HG02885 (cell line): ENCODE results near the gene CYP4F2.
"Not testable (repeated sequence)": the region's sequence is repeated elsewhere in the genome, so short reads cannot be mapped to it uniquely, and the experiment has no call there.

Source experiments
- ATAC-seq: cut with Tn5 transposase; IDR thresholded peaks from one replicate; pipeline ENCODE4 v1.9.1; 2021; ENCODE audit warnings: mild to moderate bottlenecking; ENCODE audit not compliant: unreplicated experiment, poor library complexity

CYP4F2 gene

DNA sequence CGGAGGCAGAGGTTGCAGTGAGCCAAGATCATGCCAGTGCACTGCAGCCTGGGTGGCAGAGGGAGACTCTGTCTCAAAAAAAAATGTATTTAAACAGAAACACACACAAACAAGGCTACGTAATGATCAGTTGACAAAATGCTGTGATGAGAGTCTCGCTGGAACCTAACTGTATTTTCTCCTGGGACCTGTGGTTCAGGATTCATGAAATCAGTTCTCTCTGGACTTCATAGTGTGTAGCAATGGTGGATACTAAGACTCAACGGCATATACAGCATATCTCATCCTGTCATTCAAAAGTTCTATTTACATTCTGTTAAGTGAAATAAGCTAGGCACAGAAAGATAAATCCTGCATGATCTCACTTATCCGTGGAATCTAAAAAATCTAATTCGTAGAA lies 37.4 kb downstream of the CYP4F2 start:
- ATAC-seq, result no peak

DNA sequence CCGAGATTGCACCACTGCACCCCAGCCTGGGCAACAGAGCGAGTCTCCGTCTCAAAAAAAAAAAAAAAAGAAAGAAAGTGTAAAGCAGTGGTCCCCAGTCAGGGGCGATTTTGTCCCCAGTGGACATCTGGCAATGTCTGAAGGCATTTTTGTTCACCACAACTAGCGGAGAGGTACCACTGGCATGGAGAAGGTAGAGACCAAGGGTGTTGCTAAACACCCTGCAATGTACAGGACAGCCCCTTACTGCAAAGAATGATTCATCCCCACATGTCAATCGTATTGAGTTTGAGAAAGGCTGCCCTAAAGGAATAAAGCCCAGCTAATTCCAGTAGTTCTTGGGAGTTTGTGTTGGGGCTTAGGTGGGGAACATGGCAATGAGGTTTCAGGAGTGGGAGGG lies 38.7 kb downstream of the CYP4F2 start:
- no peak for ATAC-seq

DNA sequence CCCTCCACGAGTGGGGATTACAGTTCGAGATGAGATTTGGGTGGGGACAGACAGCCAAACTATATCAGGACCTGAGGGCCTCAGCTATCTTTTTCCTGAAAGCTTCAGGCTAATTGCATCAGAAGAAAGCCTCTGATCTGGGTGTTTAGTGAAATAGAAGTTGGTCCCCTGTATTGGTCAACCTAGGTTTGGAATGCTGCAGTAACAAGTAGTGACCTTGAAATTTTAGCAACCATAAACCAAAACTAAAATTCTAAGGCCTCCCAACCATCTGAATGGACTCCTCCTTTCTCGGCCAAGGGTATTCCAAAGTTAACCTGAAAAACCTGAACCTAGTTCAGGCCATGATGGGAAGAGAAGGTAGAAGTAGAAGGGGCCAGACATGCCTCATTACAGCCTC lies 47.5 kb downstream of the CYP4F2 start:
- ATAC-seq, result no peak

DNA sequence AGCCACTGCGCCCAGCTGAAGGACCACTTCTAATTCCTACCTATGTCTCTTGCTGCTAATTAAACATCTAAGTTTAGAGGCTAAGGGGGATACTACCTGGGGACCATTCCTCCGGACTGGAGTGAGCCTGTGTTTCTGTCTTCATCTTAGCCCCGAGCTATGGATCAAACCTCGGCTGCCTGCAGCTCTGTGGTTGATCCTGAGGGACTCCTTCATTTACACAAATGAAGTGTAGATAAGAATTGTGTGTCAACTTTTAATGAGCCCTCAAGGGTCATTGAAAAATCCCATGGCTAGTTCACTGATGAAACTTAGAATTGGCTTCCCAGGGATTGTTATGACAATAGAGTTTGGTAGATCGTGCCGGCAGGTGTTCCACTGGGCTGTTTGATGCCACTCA lies 51.0 kb downstream of the CYP4F2 start:
- no peak for ATAC-seq

DNA sequence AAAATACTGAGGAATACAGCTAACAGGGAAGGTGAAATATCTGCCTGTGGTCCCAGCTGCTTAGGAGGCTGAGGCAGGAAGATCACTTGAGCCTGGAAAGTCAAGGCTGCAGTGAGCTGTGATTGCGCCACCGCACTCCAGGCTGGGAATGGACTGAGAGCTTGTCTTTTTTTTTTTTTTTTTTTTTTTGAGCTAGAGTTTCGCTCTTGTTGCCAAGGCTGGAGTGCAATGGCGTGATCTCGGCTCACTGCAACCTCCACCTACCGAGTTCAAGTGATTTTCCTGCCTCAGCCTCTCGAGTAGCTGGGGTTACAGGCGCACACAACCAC lies 54.0 kb downstream of the CYP4F2 start:
- not testable (repeated sequence) for ATAC-seq

DNA sequence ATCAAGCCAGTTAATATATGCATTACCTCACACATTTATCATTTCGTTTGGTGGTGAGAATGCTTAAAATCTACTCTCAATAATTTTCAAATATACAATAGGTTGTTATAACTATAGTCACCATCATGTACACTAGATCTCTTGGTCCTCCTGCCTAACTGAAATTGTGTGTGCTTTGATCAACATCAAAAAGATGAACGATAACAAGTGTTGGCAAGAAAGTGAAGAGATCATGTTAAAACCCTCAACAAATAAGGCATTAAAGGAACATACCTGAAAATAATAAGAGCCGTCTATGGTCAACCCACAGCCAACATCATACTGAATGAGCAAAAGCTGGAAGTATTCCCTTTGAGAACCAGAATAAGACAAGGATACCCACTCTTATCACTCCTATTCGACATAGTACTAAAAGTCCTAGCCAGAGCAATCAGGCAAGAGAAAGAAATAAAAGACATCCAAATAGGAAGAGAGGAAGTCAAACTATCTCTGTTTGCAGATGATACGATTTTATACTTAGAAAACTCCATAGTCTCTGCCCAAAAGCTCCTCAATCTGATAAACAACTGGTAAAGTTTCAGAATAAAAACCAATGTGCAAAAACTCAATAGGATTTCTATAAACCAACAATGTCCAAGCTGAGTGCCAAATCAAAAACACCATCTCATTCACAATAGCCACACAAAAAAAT lies 54.5 kb downstream of the CYP4F2 start:
- ATAC-seq, result no peak

DNA sequence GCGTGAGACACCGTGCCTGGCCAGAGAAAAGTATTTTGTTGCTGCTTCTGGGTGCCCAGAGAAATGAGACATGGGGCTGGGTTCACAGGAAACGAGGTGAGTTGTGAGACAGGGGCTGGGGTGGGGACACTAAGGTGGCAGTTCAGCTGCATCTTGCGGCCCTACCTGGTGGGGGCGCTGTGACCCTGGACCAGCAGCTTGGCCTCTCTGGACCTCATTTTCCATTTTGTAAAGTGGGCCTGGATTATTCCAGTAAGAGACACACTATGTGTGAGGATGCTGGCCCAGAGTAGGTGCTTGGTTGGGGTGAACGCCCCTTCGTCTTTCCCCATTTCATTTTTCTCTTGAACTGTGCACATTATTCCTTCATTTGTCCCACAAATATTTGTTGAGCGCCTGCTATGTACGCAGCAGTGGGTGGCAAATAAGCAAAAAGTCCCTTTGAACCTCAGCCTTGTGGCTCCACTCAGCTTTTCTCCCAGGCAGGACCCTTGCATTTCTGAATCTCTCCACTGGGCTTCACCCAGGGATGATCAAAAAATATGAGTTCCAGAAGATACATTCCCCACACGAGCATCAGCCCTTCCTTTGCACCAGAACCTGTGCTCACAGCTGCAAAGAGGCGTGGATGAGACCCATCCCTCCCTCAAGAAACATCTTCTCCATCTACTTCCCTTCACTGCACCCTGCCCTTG lies 55.9 kb downstream of the CYP4F2 start:
- ATAC-seq, result no peak

DNA sequence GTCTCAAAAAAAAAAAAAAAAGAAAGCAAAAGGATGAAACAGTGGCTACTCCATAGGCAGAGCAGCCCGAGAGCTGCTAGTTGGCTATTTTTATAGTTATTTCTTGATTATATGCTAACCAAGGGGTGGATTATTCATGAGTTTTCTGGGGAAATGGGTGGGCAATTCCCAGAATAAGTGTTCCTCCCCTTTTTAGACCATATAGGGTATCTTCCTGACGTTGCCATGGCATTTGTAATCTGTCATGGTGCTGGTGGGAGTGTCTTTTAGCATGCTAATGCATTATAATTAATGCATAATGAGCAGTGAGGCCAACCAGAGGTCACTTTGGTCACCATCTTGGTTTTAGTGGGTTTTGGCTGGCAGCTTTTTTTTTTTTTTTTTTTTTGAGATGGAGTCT lies 57.0 kb downstream of the CYP4F2 start:
- no peak for ATAC-seq

DNA sequence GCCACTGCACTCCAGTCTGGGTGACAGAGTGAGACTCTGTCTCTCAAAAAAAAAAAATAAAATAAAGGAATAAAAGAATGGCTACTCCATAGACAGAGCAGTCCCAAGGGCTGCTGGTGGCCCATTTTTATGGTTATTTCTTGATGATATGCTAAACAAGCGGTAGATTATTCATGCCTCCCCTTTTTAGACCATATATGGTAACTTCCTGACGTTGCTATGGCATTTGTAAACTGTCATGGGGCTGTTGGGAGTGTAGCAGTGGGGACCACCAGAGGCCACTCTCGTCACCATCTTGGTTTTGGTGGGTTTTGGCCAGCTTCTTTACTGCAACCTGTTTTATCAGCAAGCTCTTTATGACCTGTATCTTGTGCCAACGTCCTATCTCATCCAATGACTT lies 58.0 kb downstream of the CYP4F2 start:
- ATAC-seq, result not testable (repeated sequence)

DNA sequence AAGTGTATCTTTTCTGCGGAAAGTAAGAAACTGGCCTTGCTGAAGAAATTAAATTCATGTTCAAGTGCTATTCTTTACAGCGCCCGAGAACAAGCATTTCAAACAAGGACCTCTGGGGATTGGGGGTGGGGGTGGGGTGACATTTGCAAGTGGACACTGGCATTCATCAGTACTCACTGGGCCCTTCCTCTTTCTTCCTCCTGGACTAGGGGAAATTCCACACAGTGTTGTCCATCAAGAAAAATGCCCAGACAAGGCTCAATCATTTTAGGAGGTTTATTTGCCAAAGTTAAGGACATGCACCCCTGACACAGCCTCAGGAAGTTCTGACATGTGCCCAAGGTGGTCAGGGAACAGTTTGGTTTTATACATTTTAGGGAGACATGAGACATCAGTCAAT lies 59.5 kb downstream of the CYP4F2 start:
- ATAC-seq, result no peak

DNA sequence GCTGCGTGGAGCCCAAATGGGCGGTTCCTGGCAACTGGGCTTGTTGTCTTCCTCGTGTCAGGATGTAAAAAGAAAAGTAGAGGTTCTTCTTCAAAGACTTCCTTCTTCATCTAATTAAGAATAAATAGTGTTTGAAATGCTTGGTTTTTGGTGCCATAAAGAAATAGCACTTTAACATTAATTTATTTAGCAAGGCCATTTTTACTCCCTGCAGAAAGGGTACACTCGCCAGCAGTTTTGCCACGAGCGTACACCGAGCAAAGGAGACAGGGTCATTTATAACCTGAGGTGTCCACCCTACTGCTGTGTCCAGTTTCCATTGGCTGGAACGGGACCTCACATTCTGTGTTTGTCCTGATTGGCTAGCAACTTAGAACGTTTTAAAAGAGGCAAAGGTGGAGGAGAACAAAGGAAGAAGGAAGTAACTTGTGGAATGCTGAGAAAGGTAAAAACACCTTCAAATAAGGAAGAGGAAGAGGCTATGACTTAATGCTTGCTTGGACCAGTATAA lies 60.6 kb downstream of the CYP4F2 start:
- peak; percentile 6 for ATAC-seq

DNA sequence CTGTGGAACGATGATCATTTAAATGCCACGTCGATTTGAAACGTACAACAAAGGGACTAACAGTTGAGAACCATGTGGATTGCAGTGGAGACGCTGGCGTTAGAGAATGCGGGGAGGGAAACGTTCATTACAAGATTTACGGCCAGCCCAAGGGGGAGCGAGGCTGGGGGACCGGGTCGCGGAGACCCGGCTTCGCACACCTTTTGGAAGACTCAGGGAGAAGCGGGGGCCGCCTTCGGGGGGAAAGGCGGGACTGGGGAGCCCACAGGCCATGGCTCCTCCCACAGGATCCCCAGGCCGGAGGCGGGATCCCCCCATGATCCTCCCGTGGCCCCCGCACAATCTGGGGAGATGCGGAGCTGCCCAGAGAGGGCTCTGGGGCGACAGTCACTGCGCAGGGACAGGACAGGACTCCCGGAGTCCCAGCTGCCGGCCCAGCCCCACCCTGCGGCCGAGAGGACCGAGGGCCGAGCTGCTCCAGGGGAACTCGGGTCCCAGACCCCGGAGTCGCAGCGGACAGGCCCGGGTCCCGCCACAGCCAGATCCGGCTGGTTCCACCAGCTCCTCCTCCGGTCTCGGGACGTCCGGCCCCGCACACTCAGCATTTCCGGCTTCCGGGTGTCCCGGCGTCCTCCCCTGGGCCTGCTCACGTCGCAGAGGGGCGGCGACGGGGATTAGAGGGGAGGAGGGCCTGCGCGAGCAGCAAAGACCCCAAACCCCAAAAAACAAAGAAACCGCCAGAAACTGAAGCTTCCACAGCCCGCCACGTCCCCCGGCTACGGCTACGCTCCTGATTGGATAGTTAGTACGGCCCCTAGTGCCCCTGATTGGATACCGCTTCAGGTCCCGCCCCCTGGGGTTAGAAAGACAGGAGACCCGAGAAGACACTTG lies 61.3 kb downstream of the CYP4F2 start:
- ATAC-seq, result peak; percentile 90

DNA sequence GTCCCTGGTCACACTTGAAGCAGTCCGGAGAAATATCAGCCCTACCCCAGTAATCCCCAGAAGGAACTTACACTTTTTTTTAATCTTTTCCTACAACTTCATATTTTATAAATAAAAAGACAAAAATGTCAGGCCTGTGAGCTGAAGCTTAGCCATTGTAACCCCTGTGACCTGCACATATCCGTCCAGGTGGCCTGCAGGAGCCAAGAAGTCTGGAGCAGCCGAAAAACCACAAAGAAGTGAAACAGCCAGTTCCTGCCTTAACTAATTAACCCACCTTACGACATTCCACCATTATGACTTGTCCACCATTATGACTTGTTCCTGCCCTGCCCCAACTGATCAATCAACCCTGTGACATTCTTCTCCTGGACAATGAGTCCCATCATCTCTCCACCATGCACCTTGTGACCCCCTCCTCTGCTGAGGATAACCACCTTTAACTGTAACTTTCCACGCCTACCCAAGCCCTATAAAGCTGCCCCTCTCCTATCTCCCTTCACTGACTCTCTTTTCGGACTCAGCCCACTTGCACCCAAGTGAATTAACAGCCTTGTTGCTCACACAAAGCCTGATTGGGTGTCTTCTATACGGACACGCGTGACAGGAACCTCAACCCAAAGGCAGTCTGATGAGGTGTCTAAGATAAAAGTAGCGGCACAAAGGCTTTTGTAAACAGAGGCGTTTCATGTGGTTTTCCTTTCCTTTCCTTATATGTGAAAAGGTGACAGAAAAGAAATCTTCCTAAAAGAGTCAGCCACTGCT lies 62.1 kb downstream of the CYP4F2 start:
- ATAC-seq, result not testable (repeated sequence)

DNA sequence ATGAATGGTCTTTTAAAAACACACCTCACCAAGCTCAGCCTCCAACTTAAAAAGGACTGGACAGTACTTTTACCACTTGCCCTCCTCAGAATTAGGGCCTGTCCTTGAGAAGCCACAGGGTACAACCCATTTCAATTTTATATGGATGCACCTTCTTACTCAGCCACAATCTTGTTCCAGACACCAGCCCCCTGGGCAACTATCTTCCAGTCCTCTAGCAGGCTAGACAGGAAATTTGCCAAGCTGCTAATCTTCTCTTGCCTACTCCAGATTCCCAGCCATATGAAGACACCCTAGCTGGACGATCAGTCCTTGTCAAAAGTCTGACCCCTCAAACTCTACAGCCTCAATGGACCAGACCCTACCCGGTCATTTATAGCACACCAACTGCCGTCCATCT lies 63.6 kb downstream of the CYP4F2 start:
- not testable (repeated sequence) for ATAC-seq

DNA sequence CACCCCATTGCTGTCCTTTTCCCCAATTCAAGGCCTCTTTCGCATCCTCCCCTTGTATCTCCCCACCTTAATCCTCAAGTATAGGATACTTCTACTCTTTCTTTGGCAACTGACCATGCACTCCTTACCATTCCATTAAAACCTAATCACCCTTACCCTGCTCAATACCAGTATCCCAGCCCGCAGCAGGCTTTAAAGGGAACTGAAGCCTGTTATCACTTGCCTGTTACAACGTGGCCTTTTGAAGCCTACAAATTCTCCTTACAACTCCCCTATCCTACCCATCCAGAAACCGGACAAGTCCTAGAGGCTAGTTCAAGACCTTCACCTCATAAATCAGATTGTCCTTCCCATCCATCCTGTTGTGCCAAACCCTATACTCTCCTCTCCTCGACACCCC lies 66.2 kb downstream of the CYP4F2 start:
- ATAC-seq, result no peak

DNA sequence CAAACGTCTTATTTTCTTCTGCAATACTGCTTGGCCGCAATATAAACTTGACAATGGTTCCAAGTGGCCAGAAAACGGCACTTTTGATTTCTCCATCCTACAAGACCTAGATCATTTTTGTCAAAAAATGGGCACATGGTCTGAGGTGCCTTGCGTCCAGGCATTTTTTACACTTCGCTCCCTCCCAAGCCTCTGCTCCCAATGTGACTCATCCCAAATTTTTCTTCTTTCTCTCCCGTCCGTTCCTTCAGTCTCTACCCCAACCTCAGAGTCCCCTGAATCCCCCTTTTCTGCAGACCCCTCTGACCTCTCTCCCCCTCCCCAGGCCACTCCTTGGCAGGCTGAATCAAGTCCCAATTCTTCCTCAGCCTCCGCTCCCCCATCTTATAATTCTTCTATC lies 68.1 kb downstream of the CYP4F2 start:
- no peak for ATAC-seq

DNA sequence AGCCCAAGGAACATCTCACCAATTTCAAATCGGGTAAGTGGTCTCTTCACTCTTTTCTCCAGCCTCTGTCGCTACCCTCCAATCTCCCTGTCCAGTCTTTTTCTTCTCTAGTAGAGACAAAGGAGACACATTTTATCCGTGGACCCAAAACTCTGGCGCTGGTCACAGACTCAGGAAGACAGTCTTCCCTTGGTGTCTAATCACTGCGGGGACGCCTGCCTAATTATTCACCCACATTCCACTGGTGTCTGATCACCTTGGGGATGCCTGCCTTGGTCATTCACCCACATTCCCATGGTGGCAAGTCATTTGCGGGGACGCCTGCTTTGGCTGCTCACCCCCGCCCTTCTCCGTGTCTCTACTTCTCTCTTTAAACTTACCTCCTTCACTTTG lies 68.6 kb downstream of the CYP4F2 start:
- ATAC-seq, result no peak

DNA sequence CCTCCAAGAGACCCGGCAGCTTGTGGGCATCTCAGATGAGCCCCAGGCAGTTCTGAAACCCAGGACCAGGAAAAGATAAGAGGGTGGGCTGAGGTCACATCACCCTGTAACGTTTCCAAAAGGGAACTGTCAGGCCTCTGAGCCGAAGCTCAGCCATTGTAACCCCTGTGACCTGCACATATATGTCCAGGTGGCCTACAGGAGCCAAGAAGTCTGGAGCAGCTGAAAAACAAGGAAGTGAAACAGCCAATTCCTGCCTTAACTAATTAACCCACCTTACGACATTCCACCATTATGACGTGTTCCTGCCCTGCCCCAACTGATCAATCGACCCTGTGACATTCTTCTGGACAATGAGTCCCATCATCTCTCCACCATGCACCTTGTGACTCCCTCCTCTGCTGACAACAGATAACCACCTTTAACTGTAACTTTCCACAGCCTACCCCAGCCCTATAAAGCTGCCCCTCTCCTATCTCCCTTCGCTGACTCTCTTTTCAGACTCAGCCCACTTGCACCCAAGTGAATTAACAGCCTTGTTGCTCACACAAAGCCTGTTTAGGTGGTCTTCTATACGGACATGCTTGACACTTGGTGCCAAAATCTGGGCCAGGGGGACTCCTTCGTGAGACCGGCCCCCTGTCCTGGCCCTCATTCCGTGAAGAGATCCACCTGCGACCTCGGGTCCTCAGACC lies 69.1 kb downstream of the CYP4F2 start:
- ATAC-seq, result not testable (repeated sequence)

DNA sequence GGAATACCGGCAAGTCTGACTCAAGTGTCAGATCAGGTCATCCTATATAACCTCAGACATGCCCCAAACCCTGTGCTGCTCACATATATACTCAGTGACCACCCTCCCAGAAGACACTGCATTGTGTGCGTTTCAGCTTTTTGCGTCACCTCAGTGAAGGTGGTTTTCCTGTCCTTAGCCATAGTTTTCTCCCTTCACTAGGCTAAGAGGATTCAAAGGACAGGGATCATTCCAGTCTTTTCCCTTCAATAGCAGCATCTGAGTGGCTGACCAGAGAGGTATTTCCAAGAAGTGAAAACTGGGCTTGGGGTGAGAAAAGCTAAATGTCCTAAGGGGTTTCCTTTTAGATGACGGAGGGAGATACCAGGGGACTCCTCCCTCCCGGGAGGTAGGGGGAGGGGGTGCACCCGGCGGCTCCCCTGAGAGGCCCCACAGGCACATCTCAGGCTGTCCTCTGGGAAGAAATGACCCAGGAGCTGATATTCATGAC lies 69.7 kb downstream of the CYP4F2 start:
- no peak for ATAC-seq
